Measurements from ENCODE around the gene ELF2. TPM values are rescaled to one million over a fixed set of nuclear protein-coding genes. Genes with fewer than 3 reads are reported as not detected.
"Not testable (repeated sequence)": the region's sequence is repeated elsewhere in the genome, so short reads cannot be mapped to it uniquely, and the experiment has no call there.

The ELF2 gene
- total RNA-seq, 1 donor from 2014 or later = 41.3 TPM

DNA sequence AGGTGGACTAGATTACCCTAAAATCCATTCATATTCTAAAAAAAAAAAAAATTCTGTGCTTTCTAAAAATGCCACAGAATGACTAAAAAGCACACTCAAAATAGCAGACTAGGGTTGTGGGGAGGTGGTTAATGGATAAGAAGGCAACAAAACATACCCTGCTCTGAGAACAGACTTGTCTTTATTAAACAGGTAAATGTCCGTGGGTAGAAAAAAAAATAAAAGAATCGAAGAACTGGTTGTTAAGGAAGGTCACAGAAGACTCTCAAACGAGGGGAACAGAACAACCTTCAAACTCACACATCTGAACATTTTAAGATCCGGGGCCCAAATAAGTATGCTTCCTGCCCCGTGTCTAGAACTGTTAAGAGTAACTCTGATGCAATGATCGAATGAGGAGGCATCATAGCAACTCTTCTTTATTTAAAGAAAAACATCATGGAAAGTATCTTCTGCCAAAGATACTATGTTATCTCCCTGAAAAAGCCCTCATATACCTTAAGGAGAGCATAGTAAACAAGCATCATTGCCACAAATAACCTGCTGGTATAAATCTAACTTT, 68.4 kb downstream of the ELF2 start:
- no peak for ATAC-seq (ENCODE audit: poor library complexity)

GRCh38 chr4:139099366-139099982, 77.5 kb downstream of the ELF2 start:
- ATAC-seq (ENCODE audit: poor library complexity) (peak; percentile 89), DNase-seq (no peak)
- intact Hi-C loops (cut with DNase I) = no loop called here

More for the DNA sequence above, 68.4 kb downstream of the ELF2 start:
- intact Hi-C loops (cut with DNase I) = loop anchor here (10.0 kb wide), 1 partner anchor 46 kb away; no protein-coding TSS in a partner anchor
- no peak for DNase-seq

- intact Hi-C loops (cut with DNase I) = no loop called here
- DNase-seq (no peak), ATAC-seq (ENCODE audit: poor library complexity) (no peak)
These were observed 84.7 kb downstream of the ELF2 start for GRCh38 chr4:139092271-139092670.

DNA sequence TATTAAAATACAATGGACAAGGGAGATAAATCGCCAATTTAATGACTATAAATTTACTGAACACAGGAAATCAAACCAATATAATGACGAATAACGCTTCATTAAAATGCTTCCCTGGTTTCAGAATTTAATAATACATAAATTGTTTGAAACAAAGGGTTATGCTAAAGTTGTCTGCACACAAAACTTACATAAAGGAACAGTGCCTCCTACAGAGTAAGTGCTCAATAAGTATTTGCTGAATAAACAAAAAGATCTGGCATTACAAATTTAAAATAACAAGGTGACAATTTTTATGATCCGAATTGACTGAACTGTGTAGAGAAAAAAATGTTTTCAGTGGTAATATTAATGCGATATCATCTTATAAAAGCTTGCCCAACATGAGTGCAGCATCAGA, 91.9 kb downstream of the ELF2 start:
- DNase-seq (no peak), ATAC-seq (ENCODE audit: poor library complexity) (no peak)
- intact Hi-C loops (cut with DNase I) = no loop called here

- intact Hi-C loops (cut with DNase I) = loop anchor here (5.0 kb wide), 3 partner anchors 47 to 213 kb away; partner anchors contain the start of gene ELF2
- DNase-seq (no peak), ATAC-seq (ENCODE audit: poor library complexity) (no peak)
These were observed 92.3 kb downstream of the ELF2 start for GRCh38 chr4:139084804-139085093.

- intact Hi-C loops (cut with DNase I) = loop anchor here (5.0 kb wide), 3 partner anchors 47 to 213 kb away; partner anchors contain the start of gene ELF2
- ATAC-seq (ENCODE audit: poor library complexity) = peak; percentile 80
- DNase-seq = peak; percentile 93
These were observed 92.8 kb downstream of the ELF2 start for GRCh38 chr4:139083956-139084803.

GRCh38 chr4:139083607-139083955, 93.4 kb downstream of the ELF2 start:
- DNase-seq (peak; percentile 73), ATAC-seq (ENCODE audit: poor library complexity) (peak; percentile 70)
- intact Hi-C loops (cut with DNase I) = loop anchor here (5.0 kb wide), 3 partner anchors 46 to 214 kb away; partner anchors contain the start of gene ELF2

- DNase-seq = peak; percentile 97
- intact Hi-C loops (cut with DNase I) = loop anchor here (5.0 kb wide), 3 partner anchors 46 to 214 kb away; partner anchors contain the start of gene ELF2
- ATAC-seq (ENCODE audit: poor library complexity) = peak; percentile 90
These were observed 94.0 kb downstream of the ELF2 start for GRCh38 chr4:139082750-139083606.

DNA sequence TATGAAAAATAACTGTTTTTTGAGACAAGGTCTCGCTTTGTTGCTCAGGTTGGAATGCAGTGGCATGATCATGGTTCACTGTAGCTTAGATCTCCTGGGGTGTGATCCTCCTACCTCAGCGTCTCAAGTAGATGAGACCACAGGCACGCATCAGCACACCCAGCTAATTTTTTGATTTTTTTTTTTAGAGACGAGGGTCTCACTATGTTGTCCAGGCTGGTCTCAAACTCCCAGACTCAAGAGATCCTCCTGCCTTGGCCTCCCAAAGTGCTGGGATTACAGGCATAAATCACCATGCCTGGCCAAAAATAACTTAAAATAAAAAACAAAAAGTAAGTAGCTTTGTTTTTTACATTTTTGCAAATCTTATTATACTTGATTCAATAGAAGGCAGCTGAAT, 98.1 kb downstream of the ELF2 start:
- ATAC-seq (ENCODE audit: poor library complexity) = no peak
- no peak for DNase-seq
- intact Hi-C loops (cut with DNase I) = no loop called here

DNA sequence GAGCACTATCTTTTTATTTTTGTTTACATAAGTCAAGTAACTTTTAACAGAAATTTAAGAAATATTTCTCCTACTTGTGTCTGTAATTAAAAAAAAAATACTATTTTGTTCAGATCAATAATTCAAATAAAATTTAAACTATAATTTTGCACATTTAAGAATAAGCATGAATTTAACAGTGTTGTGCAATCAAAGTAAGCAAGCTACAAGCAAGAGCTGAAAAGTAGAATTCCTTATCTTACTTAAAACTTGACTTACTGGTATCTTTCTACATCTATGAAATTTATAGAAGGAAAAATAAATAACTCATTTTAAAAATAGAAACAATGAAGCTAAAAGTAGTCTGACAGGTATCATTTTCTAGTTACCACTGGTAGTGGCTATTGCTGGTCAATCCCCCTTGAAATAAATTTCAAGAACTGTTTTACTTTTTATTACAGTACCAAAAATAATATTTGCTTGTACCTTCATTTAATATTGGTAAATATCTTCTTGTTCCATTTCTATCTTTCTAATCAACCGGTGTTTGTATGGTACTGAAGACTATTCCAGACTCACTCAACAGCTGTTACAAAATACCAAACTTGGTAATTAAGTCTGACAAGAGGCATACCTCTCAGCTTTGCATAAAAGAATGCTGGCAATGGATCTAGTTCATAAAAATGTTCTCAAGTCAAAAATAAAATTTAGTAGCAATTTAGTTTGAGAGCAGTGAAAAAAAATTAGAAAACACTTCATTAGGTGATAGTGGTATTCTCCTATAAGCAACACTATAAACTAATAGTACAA, 99.3 kb downstream of the ELF2 start:
- intact Hi-C loops (cut with DNase I) = no loop called here
- DNase-seq = no peak
- no peak for ATAC-seq (ENCODE audit: poor library complexity)

DNA sequence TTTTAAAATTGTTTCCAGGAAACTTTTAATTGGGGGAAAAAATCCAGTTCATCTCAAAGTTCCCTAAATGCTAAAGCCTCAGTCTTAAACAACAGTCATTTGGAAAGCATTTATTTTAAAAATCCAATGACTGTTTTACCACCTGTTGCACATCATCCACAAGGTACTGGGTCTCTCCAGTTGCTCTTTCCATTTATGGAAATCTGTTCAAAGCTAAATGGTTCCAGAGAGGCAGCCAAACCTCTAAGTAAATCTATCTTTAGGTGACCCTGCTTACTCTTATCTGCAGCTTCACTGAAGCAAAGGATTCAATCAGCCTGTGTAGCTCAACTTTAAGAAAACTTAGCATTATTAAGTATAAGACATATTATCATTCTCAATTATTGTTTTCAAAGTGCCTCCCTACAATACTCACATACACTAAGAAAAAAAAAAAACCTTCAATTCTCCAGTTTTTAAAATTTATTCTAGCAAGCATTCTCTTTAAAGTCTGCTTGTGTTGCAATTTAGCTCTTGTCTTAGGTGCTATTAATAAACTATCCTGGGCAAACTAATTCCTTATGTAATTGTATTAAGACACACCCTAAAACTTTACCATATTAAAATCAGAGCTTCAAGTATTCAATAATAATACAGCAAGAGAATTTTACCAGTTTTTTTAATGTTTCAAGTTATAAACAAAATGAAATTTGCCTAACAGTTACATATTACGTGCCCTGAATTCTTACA, 100.8 kb downstream of the ELF2 start:
- intact Hi-C loops (cut with DNase I) = no loop called here
- ATAC-seq (ENCODE audit: poor library complexity) (peak; percentile 82), DNase-seq (no peak)

- DNase-seq = no peak
- intact Hi-C loops (cut with DNase I) = no loop called here
- no peak for ATAC-seq (ENCODE audit: poor library complexity)
These were observed 116.4 kb downstream of the ELF2 start for GRCh38 chr4:139060591-139060990.

DNA sequence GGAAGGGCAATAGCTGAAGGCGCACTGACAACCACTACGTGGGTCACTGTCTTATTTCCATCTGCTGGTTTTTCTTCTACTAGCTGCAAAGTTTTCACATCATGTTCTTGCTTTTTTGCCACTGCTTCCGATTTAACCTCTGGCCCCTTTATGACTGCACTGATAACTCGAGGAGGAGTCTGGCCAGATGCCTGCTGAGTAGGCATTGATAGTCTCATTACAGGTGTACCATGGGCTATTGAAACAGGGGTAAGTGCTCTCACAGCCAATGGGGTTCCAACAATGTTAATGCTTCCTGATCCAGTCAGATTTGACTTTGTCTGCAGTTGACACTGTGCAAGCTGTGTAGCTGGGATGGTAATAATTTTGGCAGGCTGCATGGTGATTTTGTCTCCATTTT, 118.0 kb downstream of the ELF2 start:
- ATAC-seq (ENCODE audit: poor library complexity) = peak; percentile 40
- intact Hi-C loops (cut with DNase I); DNase-seq: not testable (repeated sequence)

DNA sequence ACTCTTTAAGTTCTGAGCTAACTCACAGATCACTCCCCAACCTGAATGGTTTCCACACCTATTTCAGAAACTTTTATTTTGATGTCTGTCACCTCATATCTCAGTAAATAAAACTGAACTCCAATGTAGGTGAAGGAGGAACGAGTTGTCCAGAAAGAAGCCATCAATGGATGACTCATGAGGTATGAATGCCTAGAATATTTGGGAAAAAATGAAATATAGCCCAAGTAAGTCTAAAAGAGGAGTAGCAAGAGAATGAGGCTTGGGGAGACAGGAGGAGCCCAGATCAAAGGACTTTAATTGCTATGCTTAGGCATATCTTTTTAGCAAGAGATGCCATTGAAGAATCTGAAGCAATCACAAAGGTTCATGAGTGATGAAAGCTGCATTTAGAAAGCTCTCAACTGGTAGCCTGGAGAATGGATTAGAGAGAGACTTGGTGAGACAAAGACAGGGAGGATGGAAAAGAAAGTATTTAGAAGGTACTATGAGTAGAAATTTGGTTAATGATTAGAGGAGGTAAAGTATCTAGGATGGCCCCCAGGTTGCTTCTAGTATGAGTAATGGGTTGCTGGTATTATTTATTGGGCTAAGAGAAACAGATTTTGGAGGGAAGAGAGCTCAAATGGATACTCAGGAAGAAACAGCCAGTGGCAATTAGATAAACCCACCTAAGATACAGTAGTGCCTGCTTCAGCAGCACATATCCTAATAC, 122.1 kb downstream of the ELF2 start:
- intact Hi-C loops (cut with DNase I) = no loop called here
- ATAC-seq (ENCODE audit: poor library complexity) (no peak), DNase-seq (no peak)

- DNase-seq (no peak), ATAC-seq (ENCODE audit: poor library complexity) (peak; percentile 32)
- intact Hi-C loops (cut with DNase I) = no loop called here
These were observed 123.1 kb downstream of the ELF2 start for GRCh38 chr4:139053909-139054308.

GRCh38 chr4:139050446-139050845, 126.6 kb downstream of the ELF2 start:
- intact Hi-C loops (cut with DNase I) = no loop called here
- DNase-seq (no peak), ATAC-seq (ENCODE audit: poor library complexity) (no peak)

- no peak for ATAC-seq (ENCODE audit: poor library complexity)
- intact Hi-C loops (cut with DNase I) = no loop called here
- no peak for DNase-seq
These were observed 129.0 kb downstream of the ELF2 start for GRCh38 chr4:139048026-139048425.
